Astrocyte of the cerebellum (primary cell): ENCODE data around the gene SLC9A1.

ENCODE experiments used
- DNase-seq: peaks from one replicate; pipeline ENCODE4 v3.0.0-alpha.2; 2011; ENCODE audit warnings: low read depth
- H3K4me3 ChIP-seq: 2 replicates; pipeline ENCODE4 v1.5.1; 2011; ENCODE audit warnings: mild to moderate bottlenecking, low read depth, low read length, moderate library complexity
- in situ Hi-C: cut with HindIII; loops from 2 replicates; pipeline ENCODE4 v1.10.0; 2017; ENCODE audit warnings: low sequenced_read_pairs
- TF ChIP-seq, protein P1 (sequence below): IDR thresholded peaks from 2 replicates; pipeline ENCODE4 v1.5.1; 2012; ENCODE audit warnings: low read length, low read depth, moderate library complexity, mild to moderate bottlenecking; ENCODE audit errors: missing control alignments

The SLC9A1 gene

DNA sequence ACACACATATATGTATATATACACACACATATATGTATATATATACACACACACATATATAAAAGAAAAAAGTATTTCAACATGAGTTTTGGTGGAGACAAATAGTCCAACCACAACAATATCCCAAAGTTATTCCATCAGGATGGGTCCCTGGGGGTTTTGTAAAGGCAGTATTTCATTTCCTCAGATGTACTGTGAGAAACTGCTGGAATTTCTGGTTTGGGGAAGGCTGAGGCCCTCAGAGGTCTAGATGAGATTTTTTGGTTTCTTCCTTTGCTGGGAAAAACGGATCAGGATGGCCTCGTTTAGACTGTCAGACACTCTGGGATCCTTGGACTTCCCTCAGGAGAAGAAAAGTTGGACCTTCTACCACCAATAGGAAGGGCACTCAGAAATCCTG is 105.8 kb downstream of the SLC9A1 start:
- in situ Hi-C loops = no loop called here
- H3K4me3 ChIP-seq = no peak overlapping the region
- no peak for DNase-seq
- TF ChIP-seq, protein P1, sequence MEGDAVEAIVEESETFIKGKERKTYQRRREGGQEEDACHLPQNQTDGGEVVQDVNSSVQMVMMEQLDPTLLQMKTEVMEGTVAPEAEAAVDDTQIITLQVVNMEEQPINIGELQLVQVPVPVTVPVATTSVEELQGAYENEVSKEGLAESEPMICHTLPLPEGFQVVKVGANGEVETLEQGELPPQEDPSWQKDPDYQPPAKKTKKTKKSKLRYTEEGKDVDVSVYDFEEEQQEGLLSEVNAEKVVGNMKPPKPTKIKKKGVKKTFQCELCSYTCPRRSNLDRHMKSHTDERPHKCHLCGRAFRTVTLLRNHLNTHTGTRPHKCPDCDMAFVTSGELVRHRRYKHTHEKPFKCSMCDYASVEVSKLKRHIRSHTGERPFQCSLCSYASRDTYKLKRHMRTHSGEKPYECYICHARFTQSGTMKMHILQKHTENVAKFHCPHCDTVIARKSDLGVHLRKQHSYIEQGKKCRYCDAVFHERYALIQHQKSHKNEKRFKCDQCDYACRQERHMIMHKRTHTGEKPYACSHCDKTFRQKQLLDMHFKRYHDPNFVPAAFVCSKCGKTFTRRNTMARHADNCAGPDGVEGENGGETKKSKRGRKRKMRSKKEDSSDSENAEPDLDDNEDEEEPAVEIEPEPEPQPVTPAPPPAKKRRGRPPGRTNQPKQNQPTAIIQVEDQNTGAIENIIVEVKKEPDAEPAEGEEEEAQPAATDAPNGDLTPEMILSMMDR = no peak
